ENCODE results near the gene RIN3.

The RIN3 gene

DNA sequence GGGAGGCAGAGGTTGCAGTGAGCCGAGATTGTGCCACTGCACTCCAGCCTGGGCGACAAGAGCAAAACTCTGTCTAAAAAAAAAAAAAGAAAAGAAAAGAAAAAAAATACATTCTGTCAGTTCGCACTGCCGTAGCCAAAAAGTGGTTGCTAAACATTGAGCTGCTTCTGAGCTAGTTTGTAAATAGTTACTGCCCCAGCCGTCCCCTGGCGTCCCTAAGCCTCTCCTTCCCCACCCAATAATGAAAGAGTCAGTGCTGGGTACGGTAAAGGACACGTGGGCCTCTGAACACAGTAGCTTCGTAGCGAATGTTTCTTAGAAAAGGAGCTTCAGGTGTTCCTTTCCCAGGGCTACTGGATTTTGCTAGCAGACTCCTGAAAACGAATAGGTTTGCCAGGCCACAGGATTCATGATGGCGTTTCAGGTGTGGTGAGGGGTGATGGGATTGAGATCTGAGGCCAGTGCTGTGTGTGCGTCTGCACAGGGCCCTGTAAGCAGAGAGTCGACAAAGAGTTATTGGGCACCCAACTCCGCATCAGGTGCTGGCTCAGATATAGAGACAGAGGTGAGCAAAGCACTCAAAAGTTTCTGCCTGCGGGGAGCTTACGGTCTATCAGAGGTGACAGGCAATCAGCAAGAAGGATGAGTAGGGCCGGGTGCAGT is 140.8 kb downstream of the RIN3 start:
- no peak for DNase-seq

DNA sequence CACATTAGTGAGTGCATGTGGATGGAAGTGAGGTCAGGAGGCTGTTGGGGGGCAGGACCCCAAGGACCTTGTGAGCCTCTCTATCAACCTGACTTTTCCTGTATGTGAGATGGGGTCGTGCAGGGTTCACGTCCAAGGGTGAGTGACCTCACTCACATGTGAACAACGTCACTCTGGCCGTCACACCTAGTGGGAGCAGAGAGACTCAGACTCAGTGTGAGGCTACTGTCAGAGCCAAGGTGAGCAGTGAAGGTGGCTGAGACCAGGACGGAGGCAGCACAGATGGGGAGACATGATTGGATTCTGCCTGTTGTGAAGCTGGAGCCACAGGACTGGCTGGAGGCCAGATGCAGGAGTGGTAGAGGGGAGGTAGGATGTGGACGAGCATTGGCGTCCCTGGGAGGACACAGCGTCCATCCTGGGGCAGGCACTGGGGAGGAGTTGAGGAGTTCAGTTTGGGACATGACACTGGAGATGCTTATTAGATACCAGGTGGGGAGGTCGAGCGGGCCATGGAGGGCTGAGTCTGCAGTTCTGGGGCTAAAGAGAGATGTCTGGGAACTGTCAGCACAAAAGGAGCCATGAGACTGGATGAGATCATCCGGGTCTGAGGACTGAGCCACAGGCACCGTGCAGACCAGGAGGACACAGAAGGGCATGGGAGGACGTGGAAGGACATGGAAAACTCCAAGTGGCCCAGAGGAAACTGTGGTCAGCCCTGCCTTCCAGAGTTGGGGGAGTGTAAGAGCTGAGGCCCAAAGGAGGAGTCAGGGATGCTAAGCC is 142.0 kb downstream of the RIN3 start:
- no peak for DNase-seq

DNA sequence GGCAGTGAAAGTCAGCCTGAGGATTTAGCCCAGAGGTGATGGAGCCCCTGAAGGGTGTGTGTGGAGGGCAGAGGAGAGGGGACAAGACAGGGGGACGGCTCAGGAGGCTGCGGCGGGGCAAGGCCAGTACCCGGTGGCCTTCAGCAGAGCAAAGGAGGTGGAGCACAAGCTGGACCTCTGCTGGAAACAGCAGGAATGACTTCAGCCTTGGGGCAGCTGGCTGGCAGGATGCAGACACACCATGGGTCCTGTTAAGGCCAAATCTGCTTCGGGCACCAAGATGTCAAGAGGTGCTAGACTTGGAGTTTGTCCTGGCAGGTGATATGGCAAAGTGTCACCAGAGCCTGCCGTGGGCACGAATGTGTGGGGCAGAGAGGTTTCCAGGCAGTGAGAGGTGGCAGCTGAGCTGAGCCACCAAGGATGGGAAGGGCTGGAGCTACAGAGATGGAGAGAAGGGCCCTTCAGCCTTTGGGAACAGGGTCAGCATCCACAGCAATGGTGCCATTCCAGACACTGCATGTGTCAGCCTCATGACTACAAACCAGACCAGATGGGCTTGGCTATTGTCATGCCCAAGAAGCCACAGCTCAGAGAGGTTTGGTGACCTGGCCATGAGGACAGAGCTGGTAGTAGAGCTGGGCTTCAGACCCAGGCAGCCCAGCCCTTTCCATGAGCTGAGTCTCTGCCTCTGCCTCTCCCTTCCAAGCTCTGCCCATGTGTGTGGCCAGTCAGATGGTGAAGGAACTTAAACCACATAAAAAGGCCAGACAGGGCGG is 142.9 kb downstream of the RIN3 start:
- no peak for DNase-seq

DNA sequence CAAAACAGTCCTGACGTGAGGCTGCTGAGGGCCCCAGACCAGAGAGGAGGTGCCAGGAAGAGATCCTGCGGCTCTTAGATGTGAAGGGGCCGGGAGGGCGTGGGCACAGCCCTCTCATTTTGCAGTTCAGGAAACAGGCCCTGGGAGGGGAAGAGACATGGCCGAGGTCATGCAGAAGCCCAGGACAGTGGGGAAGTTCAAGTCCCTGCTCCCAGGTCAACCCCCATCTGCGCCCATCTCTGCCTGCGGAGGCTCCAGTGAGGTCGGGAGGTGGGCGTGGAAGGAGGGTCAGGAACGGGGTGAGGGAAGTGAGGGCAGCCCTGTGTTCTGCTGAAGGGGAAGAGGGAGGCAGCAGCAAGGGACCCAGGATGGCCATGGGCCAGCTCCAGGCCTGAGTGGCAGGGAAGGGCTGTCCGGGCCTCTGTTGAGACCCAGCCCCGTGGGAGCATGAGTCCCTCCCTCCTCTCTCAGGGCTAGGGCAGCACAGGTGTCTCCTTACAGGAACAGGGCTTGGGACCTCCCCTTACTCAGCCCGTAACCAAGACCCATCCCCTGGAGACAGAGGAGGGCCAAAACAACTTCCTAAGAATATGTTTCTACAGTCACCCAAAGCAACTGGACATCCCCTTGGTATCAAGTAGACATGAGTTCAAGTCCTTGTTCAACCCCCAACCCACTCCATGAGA is 144.0 kb downstream of the RIN3 start:
- DNase-seq, result no peak

DNA sequence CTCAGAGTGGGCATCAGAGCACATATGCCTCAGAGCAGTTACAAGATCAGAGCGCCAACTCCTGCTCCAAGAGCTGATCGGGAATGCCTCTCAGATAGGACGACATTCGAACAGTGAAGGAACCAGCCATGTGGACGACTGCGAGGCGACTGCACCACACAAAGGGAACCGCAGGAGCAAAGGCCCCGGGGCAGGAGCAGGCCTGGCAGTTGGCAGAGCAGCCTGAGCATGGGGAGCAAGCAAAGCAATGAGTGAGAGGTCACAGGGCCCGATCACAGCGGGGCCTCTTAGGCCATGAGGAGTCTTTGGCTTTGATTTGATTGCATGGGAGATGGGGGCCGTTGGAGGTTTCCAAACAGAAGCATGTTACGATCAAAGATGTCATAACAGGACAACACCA is 144.6 kb downstream of the RIN3 start:
- DNase-seq, result no peak

DNA sequence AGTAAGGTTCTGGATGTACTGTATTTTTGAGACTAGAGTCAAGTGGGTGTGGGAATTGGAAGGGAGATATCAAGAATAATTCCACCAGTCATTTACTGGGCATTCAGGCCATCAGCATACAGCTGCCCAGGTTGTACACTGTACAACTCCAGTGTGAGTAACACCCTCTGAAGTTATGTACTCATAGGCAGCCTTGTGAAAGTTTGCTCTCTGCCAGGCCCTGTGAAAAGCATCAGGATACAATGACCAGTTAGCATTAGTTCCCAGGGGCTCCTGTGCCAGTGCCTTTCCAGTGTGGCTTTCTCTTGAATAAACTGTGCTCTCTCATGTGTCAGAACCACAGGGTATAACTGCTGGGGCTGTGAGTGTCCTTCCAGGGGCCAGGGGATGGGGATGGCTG is 145.1 kb downstream of the RIN3 start:
- no peak for DNase-seq

DNA sequence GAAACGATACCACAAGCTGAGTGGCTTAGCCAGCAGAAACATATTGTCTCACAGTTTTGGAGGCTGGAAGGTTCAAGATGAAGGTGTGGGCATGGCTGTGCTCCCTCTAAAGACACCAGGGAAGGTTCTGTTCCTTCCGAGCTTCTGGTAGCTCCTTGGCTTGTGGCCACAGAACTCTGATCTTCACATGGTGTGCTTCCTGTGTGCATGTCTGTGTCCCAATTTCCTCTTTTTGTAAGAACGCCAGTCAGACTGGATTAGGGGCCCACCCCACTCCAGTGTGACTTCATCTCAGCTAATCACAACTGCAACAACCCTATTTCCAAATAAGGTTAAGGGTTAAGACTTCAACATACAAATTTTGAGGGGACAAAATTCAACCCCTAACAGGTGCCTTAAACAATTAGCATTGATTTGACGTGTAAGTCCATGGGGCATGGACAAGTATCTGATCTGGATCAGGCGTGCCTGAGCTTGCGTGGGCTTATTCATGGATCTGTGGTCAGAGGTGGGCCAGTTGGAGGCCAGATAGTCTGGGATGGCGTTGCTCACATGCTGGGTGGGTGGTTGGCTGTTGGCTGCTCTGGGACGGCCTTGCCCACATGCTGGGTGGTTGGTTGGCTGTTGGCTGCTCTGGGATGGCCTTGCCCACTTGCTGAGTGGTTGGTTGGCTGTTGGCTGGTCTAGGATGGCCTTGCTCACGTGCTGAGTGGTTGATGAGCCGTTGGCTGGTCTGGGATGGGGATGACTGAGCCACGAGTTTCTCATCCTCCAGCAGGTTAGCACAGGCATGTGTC is 146.4 kb downstream of the RIN3 start:
- DNase-seq, result no peak

DNA sequence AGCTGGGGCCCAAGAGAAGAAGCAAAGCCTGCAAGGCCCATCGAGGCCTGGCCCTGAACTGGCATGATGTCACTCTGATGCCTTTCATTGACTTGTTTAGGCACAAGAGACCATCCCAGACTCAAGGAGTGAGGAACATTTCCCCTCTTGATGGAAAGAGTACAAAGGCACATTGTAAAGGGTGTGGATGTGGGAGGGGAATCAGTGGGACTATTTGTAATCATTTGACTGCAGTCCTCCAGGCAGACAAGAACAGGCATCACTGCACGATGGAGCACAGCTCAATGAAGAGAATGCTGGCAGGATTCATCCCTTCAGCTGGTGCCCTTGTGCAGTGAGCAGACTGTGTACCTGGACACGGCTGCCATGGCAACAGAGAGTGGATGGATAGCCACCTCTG is 147.0 kb downstream of the RIN3 start:
- no peak for DNase-seq

DNA sequence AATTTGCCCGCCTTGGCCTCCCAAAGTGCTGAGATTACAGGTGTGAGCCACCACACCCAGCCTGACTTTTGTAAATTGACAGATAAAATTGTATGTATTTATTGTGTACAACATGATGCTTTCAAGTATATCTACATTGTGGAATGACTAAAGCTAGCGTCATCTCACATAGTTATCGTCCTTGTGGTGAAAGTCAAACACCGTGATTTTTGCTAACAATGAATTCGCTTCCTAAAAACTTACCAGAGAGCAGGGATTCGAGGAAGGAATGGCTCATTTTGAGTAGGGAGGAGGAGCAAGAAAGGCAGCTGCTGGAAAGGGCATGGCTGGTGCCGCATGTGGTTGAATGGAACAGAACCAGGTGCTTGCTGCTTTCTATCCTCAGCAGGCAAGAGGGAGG is 149.5 kb downstream of the RIN3 start:
- no peak for DNase-seq

DNA sequence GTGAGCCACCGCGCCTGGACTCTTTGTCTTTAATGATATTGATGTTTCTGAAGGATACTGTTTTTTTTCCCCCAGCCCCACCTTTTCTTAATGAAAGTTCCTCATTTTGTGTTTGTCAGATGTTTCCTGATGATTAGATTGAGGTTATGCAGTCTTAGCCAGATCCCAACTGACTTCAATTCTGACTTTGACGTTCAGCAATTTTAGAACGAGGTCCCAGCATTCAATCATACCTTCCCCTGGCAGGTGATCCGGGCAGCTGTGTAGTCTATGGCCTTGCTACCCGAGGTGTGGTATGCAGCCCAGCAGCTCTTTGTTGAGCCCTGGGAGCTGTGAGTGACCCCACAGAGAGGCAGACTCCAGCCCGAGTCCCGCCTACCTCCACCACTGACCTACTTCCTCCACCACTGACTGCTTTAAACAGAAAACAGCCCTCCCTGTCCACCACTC is 152.1 kb downstream of the RIN3 start:
- no peak for DNase-seq

DNA sequence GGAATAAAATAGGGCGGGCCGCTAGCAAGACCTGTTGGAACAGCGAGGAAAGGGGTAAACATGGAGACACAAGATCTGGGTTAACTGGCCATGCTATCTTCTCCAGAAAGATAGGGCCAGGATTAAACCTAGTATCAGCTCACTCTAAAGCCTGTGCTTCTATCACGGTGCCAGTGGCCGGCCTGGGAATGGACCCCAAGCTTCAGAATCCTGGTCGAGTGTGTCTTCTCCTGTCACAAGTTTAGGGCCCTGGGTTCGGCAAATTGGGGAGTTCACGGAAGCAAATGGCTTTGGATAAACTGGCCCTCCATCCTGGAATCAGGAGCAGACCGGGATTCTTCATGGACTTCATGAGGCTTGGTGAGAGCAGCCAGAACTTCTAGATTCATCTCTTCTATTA is 152.7 kb downstream of the RIN3 start:
- no peak for DNase-seq

DNA sequence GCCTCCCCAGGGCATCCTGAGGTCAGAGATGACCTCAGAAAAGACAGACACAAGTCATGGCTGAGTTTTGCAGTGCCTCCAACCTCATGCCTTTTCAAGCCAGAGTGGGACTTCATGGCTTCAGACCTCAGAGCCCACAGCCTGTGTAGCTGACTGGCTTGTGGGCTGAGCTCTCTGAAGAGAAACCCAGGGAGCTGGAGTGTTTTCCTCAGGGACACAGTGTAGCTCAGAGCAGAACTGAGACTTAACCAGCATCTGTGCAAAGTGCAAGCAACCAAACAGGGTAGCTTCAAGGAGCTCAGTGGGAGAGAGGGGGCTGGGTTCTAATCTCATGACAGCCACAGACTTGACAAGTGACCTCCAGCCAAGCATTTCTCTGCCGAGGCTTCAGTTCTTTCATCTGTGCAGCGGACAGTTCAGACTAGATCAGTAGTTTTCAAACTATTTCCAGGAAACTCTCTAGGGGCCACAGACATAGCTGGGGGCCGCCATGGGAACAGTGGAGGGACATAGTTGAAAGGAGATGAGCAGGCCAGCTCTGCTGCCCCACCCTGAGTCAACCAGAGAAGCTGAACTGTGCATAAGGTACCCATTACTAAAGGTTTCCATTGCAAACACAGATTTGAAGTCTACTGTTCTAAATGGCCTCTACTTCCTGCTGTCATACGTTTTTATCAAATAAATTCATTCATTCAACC is 154.8 kb downstream of the RIN3 start:
- DNase-seq, result no peak

DNA sequence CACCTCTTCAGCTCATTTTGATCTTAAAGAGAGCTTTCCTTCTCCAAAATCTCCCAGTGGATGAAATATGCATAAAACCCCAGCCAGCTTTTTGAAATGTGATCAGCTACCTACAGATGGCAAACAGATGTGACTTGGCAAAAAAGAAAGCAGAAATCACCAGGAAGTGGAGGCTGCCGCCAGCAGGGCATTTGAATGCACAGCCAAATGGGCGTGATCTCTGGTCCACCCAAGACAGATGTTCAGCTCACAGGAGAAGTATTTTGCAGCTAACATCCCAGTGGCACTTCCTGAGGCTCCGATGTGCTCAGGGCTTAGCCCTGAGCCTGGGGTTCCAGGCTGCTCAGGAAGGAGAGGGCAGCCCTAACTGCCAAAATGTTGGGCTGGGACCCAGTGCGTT is 156.6 kb downstream of the RIN3 start:
- no peak for DNase-seq

DNA sequence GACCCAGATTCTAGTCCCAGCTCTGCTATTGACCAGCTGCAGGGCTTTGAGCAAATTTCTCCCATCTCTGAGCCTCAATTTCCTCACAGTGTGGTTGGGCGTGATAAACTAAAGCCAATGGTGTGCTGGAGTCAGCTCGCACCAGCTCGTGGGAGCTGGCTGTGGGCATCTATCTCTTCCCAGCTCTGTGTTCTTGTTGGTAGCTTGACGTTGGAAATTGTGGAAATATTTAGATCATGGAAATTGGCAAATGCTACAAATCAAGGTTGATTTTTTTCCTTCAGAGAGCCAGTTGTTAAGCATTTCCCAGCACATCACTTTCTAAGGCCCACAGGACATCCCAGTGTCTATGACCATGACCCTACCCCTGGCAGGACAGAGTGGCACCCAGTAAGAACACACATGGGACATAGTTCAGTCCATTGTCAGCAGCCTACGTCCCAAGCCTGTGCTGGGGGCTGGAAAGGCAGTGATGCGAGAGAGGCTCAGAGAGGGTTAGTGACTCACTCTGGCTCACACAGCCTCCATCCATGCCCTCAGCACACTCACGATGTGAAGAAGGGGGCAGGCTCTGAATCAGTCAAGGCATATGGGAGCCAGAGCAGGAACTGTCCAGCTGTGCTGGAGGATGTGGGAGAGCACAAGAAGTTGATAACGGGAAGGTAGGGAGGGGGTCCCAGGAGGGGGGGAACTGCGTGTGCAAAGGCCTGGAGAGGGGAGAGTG is 157.2 kb downstream of the RIN3 start:
- no peak for DNase-seq

DNA sequence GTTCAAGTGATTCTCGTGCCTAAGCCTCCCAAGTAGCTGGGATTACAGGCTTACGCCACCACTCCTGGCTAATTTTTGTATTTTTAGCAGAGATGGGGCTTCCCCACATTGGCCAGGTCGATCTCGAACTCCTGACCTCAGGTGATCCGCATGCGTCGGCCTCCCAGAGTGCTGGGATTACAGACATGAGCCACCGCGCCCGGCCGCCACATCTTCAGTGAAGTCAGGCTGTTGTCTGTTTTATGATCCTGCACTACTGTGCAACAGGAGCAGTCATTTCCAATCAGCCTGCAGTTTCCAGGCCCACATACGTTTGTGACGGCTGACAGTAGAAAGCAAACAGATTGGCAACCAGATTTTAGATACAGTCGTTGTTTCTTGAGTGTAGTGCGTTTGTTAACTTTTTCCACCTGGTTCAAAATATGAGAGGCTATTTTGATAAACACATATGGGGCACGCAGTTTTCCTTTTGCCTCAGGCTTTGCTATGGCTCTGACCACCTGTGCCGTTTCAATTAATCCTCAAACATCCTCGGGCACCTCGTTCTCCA is 160.1 kb downstream of the RIN3 start:
- DNase-seq, result no peak

DNA sequence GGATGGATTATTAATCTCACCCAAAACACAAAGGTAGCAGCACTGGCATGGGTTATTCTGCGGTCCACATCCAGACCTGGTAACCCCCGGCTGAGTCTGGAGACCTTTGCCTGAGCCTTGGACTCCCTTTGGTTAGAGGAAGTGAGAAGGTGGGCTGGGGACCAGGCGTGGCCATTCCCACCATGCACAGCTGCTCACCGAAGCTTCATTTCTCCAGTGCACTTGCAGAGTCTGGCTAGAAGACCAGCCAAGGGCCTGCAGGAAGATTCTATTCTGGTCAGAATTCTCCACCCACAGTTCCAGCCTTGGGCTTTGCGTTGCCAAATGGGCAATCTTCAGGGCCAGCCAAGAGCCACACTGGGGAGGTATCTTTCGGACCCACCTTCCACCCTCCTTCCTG is 161.8 kb downstream of the RIN3 start:
- no peak for DNase-seq

DNA sequence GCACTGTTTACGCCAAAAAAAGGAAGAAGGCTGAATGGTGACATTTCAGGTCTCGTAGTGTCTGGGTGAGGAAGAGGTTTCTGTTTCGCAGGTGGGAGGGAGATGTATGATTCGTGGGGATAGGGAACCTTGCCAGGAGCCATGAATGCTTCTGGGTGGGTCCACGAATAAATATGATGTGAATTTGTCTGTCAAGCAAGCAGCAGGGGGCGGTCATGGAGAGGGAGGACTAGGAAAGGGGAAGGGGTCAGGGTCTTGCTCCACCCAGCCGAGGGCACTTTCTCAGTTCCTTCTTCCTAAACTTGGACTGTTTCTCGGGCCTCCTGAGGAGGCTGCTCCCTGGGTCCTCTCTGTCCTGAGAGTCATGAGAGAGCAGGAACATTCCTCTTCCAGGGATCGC is 162.4 kb downstream of the RIN3 start:
- DNase-seq, result no peak

DNA sequence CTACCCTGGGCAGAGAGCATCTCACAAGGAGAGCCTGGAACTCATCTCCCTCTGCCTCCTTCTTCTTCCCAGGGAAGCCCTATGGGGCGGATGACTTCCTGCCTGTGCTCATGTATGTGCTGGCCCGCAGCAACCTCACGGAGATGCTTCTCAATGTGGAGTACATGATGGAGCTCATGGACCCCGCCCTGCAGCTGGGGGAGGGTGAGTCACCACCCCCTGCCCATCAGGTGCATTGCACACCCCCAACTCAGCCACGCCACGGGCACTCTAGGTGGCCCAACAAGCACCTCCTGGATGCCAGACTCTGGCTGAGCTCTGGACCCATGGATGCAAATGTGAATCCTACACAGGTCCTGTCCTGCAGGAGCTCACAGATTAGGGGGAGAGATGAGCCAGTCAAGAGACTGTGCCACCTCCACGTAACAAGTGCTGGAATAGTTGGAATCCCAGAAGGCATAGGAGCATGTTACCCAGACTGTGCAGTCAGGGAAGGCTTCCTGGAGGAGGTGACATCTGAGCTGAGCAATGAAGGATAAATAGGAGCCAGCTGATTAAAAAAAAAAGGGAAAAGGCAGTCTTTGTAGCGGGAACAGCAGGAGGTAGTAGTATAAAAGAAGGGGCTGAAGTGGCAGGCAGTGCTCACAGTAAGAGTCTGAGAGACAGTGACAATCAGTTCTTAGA is 163.0 kb downstream of the RIN3 start:
- no peak for DNase-seq

DNA sequence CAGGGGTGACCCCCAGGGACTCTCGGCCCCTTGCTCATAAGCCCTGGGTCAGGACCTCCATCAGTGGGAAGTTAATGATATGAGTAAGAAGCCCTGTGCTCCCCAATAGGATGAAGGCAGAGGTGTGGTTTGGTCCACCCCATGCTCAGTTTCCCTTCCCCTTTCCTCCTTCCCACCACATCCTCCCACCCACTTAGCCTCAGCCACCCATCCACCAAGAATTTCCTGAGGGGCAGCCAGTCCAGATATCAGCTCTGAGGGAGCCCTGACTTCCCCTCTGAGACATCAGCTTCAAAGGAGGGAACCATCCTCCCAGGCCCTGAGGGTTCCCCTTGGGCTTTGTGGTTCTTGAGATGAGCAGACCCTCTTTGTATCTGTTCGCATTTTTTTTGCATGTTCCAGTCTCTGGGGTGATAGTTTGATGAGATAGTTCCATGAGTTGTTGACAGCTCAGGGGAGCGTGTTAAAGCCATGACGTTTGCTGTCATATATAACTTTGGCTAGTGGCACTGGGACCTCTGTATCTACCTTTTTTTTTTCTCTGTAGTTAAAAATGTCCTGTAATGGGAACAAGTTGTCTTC is 163.6 kb downstream of the RIN3 start:
- no peak for DNase-seq

DNA sequence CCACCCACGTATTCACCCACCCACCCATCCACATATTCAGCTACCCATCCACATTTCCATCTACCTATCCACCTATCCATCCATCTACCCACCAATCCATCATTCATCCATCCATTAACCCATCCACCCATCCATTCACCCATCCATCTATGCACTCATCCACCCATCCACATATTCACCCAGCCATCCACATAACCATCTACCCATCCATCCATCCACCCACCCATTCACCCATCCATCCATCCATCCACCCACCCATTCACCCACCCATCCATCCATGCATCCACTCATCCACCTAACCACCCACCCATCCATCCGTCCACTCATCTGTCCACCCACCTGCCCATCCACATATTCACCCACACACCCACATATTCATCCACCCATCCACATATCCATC is 164.4 kb downstream of the RIN3 start:
- no peak for DNase-seq

Measured in DMS153 (cell line).